Measurements from ENCODE around the gene CLIP1. TPM values are rescaled to one million over a fixed set of nuclear protein-coding genes. Genes with fewer than 3 reads are reported as not detected.
"Not testable (repeated sequence)": the region's sequence is repeated elsewhere in the genome, so short reads cannot be mapped to it uniquely, and the experiment has no call there.

The CLIP1 gene
- total and polyA plus RNA-seq, 2 of the 8 experiments (the other 6 are each of a cell fraction or from before 2014, with no cell fraction given): 19.0 to 27.6 TPM

DNA sequence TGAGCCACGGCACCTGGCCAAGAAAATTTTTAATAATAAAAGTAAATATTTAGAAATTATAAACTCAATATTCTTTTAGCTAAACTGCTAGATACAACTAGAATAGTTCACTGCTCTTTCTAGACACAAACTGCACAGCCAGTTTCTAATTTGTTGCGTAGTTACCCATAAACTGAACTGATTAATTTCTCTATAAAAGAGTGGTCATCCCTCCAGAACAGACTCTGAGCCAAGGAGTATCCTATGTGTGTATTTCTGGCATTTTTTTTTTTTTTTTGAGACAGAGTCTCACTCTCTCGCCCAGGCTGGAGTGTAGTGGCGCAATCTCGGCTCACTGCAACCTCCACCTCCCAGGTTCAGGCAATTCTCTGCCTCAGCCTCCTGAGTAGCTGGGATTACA lies 45.7 kb downstream of the CLIP1 start:
- not testable (repeated sequence) for FAIRE-seq; H2BK5ac ChIP-seq (ENCODE audit: low read depth, low read length); H3K4me1 ChIP-seq (replicated peaks in 1 of 4; ENCODE audit: control insufficient read depth in 3 of 4, insufficient read depth in 4 of 4, low read length in 3 of 4); H3K27ac ChIP-seq (ENCODE audit: low read depth, low read length); H2BK120ac ChIP-seq (replicated peaks; ENCODE audit: low read depth, low read length); H3K14ac ChIP-seq (ENCODE audit: insufficient read length); H3K4me3 ChIP-seq (ENCODE audit: extremely low read depth in 1 of 4, insufficient read depth in 2 of 4, low read depth in 3 of 4, low read length in 4 of 4); H4K8ac ChIP-seq (ENCODE audit: extremely low read depth, insufficient read depth, low read length); H3K23ac ChIP-seq (ENCODE audit: insufficient read length); H2AFZ ChIP-seq (ENCODE audit: low read length); H3K18ac ChIP-seq (ENCODE audit: extremely low read depth, low read length); H3K9me3 ChIP-seq (ENCODE audit: insufficient read depth in 2 of 2, low read depth in 1 of 2, low read length in 1 of 2); H2BK20ac ChIP-seq (ENCODE audit: low read length); H4K5ac ChIP-seq (ENCODE audit: insufficient read length, low read depth, low read length); H3K9ac ChIP-seq (replicated peaks in 1 of 4; ENCODE audit: extremely low read depth in 1 of 4, low read depth in 3 of 4, low read length in 3 of 4); DNase-seq (ENCODE audit: low read depth in 1 of 2, low spot score in 2 of 2); H3K56ac ChIP-seq (replicated peaks; ENCODE audit: insufficient read length, low read depth, low read length); H3K79me1 ChIP-seq (ENCODE audit: low read depth, low read length); H3K4me2 ChIP-seq (ENCODE audit: insufficient read depth in 1 of 2, low read depth in 2 of 2, low read length in 2 of 2); H3K36me3 ChIP-seq (ENCODE audit: control insufficient read depth in 2 of 4, insufficient read depth in 4 of 4, low read length in 3 of 4); H3K79me2 ChIP-seq (ENCODE audit: control insufficient read depth in 1 of 2, insufficient read depth in 2 of 2, low read length in 2 of 2); H3K4ac ChIP-seq (replicated peaks; ENCODE audit: insufficient read length, low read depth, low read length); H3K27me3 ChIP-seq (replicated peaks in 1 of 4; ENCODE audit: control insufficient read depth in 3 of 4, extremely low read depth in 1 of 4, insufficient read depth in 3 of 4, low read length in 3 of 4); H2BK12ac ChIP-seq (ENCODE audit: low read depth, low read length); H4K91ac ChIP-seq (replicated peaks; ENCODE audit: insufficient read length, low read length); H3K23me2 ChIP-seq (ENCODE audit: low read depth, low read length); H2BK15ac ChIP-seq (ENCODE audit: low read length); H2AK5ac ChIP-seq (ENCODE audit: low read depth, low read length); H4K20me1 ChIP-seq (replicated peaks in 1 of 2; ENCODE audit: control insufficient read depth in 1 of 2, insufficient read depth in 2 of 2, low read length in 2 of 2)
- WGBS, 2 experiments (ENCODE audit: extremely low coverage in 1 of 2, insufficient coverage in 1 of 2, insufficient read length in 1 of 2, insufficient replicate concordance in 2 of 2, low coverage in 1 of 2, low lambda C conversion rate in 2 of 2, missing lambda C conversion rate in 1 of 2): 97% methylated on average over 3 of the region's 5 CpGs; no CpG with 5 or more reads in 1 of the 2 experiments
- POLR2A ChIA-PET (ENCODE audit: partially characterized antibody): interaction anchor here (1.5 kb wide), 1 partner anchor 9 kb away, joined by 4 read pairs; no protein-coding TSS in a partner anchor
- CTCF ChIA-PET (ENCODE audit: partially characterized antibody): interaction anchor here (2.3 kb wide), 1 partner anchor 41 kb away, joined by 7 read pairs; no protein-coding TSS in a partner anchor

Data from H1 (cell line).